GM23248 (cell line): ENCODE measurements around the gene LRRC61. TPM values are rescaled to one million over a fixed set of nuclear protein-coding genes. Genes with fewer than 3 reads are reported as not detected.

Experiments
- DNase-seq: peaks from one replicate; pipeline ENCODE4 v3.0.0-alpha.2; 2015
- H2AFZ ChIP-seq: fragments of 200-600 bp; sonication (generic); 2 replicates; pipeline ENCODE4 v1.6.1; 2016; ENCODE audit warnings: antibody characterized with exemption
- H3F3A ChIP-seq: fragments of 200-600 bp; sonication (generic); 2 replicates; pipeline ENCODE4 v1.6.1; 2016; ENCODE audit warnings: mild to moderate bottlenecking, antibody characterized with exemption, mixed run types; ENCODE audit not compliant: insufficient read depth
- H3K27ac ChIP-seq: fragments of 200-600 bp; sonication (generic); 2 replicates; pipeline ENCODE4 v1.5.1; 2016; ENCODE audit warnings: mild to moderate bottlenecking
- H3K27me3 ChIP-seq: fragments of 200-600 bp; sonication (generic); replicated peaks from 2 replicates; pipeline ENCODE4 v1.6.1; 2016; ENCODE audit warnings: mild to moderate bottlenecking; ENCODE audit not compliant: insufficient read depth
- H3K36me3 ChIP-seq: fragments of 200-600 bp; sonication (generic); 2 replicates; pipeline ENCODE4 v1.6.1; 2016; ENCODE audit warnings: low read depth, mild to moderate bottlenecking
- H3K4me1 ChIP-seq: fragments of 200-600 bp; sonication (generic); 2 replicates; pipeline ENCODE4 v1.6.1; 2016; ENCODE audit warnings: mild to moderate bottlenecking; ENCODE audit not compliant: insufficient read depth
- H3K4me2 ChIP-seq: fragments of 200-600 bp; sonication (generic); one replicate; pipeline ENCODE4 v1.6.1; 2016; ENCODE audit warnings: mild to moderate bottlenecking; ENCODE audit not compliant: unreplicated experiment
- H3K4me3 ChIP-seq: fragments of 200-600 bp; sonication (generic); 2 replicates; pipeline ENCODE4 v1.5.1; 2016; ENCODE audit warnings: mild to moderate bottlenecking
- H3K79me2 ChIP-seq: fragments of 200-600 bp; sonication (generic); 2 replicates; pipeline ENCODE4 v1.6.1; 2016; ENCODE audit warnings: mild to moderate bottlenecking; ENCODE audit not compliant: insufficient read depth
- H3K9ac ChIP-seq: fragments of 200-600 bp; sonication (generic); 2 replicates; pipeline ENCODE4 v1.6.1; 2016; ENCODE audit warnings: mild to moderate bottlenecking
- H3K9me2 ChIP-seq: fragments of 200-600 bp; sonication (generic); 2 replicates; pipeline ENCODE4 v1.6.1; 2016; ENCODE audit warnings: mixed run types, mild to moderate bottlenecking, moderate library complexity; ENCODE audit not compliant: insufficient read depth
- H3K9me3 ChIP-seq: fragments of 200-600 bp; sonication (generic); one replicate; pipeline ENCODE4 v1.6.1; 2017; ENCODE audit warnings: low read depth
- H4K20me1 ChIP-seq: fragments of 200-600 bp; sonication (generic); 2 replicates; pipeline ENCODE4 v1.6.0; 2016; ENCODE audit not compliant: insufficient read depth
- EZH2 ChIP-seq: fragments of 200-600 bp; sonication (generic); IDR thresholded peaks from 2 replicates; pipeline ENCODE4 v1.6.1; 2018; ENCODE audit warnings: antibody characterized with exemption, mild to moderate bottlenecking; ENCODE audit not compliant: insufficient read depth, poor library complexity, severe bottlenecking
- EZH2phosphoT487 ChIP-seq: fragments of 200-600 bp; sonication (generic); IDR thresholded peaks from 2 replicates; pipeline ENCODE4 v1.6.1; 2018; ENCODE audit warnings: antibody characterized with exemption, moderate library complexity, mild to moderate bottlenecking, low read depth; ENCODE audit not compliant: insufficient read depth
- WGBS, 2 experiments: methylation state at CpG; one replicate each; pipeline ENCODE4 v1.1.6; 2015 to 2017; ENCODE audit warnings: low lambda C conversion rate in 2 of 2, low coverage in 1 of 2; ENCODE audit errors: missing lambda C conversion rate in 2 of 2; 5-methylcytosine and 5-hydroxymethylcytosine counted together
- in situ Hi-C: fragments of 300-500 bp; cut with MboI; formaldehyde crosslinking; loops from 2 replicates; pipeline ENCODE4 v1.15.0; 2020
- polyA plus RNA-seq: library from polyadenylated mRNA; unstranded; fragments of >200 nt; fragmentation: Nextera tagmentation; extraction: Ambion mirVana; gene quantifications from 2 replicates; pipeline ENCODE4 v1.2.1, GENCODE V29; 2016
- total RNA-seq: library from RNA; depleted of rRNA; stranded (reverse); fragments of >200 nt; shearing (Covaris generic); gene quantifications from 2 replicates; pipeline ENCODE4 v1.2.3, GENCODE V29; 2014

LRRC61 gene
- total and polyA plus RNA-seq, 2 experiments from 2014 or later, result not detected

DNA sequence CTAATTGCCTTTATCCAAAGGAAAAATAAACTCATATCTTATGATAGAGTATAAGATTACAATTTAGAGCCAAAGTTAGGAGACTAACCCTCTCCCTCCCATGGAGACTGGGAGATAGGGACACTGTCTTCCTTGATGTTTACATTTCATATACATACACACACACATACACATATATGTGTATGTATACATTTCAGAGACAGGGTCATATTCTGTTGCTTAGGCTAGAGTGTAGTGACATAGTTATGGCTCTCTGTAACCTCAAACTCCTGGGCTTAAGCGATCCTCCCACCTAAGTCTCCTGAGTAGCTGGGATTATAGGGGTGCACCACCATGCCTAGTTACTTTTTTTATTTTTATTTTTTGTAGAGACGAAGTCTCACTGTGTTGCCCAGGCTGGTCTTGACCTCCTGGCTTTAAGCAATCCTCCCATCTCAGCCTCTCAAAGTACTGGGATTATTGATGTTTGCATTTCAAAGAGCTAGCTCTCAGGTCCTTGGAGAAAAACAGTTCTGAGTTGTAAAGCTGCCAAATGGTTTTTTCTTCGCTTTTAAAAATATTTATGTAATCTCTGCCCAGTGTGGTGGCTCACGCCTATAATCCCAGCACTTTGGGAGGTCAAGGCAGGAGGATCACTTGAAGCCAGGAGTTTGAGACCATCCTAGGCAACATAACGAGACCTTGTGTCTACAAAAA lies 37.4 kb downstream of the LRRC61 start:
- H4K20me1 ChIP-seq, result no peaks in the 10 kb centered on the region
- H3F3A ChIP-seq, result no peaks in the 10 kb centered on the region
- no peak for DNase-seq
- H3K4me3 ChIP-seq, result no peak overlapping the region
- TF ChIP-seq EZH2 (no peak), EZH2phosphoT487 (no peak)
- H3K9ac ChIP-seq, result no peak overlapping the region
- WGBS, 2 experiments, result 69 to 74% methylated on average over 5 of the region's 5 CpGs
- H3K27ac ChIP-seq, result no peak overlapping the region
- no peaks in the 10 kb centered on the region for H3K79me2 ChIP-seq
- no peaks in the 10 kb centered on the region for H3K27me3 ChIP-seq
- no peaks in the 10 kb centered on the region for H3K4me1 ChIP-seq
- no peaks in the 10 kb centered on the region for H3K9me3 ChIP-seq
- in situ Hi-C loops, result no loop called here
- no peak overlapping the region for H2AFZ ChIP-seq
- no peaks in the 10 kb centered on the region for H3K36me3 ChIP-seq
- H3K9me2 ChIP-seq, result no peaks in the 10 kb centered on the region
- H3K4me2 ChIP-seq, result no peak overlapping the region

DNA sequence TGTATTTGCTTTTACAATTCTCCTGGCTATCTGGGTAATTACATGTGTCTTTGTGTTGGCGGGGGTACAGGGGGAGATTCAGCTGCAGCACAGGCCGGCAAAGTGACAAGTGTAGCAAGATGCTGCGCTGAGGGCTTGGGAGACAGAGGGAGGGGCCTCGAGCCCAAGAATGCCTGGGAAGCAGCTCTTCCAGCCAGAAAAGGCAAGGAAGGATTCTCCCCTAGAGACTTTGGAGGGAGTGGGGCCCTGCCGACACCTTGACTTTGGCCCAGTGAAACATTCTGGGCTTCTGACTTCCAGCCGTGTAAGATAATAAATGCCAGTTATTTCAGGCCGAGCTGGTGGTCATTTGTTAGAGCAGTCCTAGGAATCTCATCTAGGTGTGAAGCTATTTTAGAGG lies 38.2 kb downstream of the LRRC61 start:
- Histone ChIP-seq H3K9me2 (no peaks in the 10 kb centered on the region), H3K4me3 (no peak overlapping the region), H3K27ac (no peak overlapping the region), H2AFZ (no peak overlapping the region), H3F3A (no peaks in the 10 kb centered on the region), H3K9ac (no peak overlapping the region), H3K4me1 (no peaks in the 10 kb centered on the region), H3K4me2 (no peak overlapping the region), H3K9me3 (no peaks in the 10 kb centered on the region), H3K79me2 (no peaks in the 10 kb centered on the region), H4K20me1 (no peaks in the 10 kb centered on the region), H3K36me3 (no peaks in the 10 kb centered on the region), H3K27me3 (no peaks in the 10 kb centered on the region)
- no peak for DNase-seq
- TF ChIP-seq EZH2phosphoT487, result no peak
- TF ChIP-seq EZH2, result no peak
- in situ Hi-C loops, result no loop called here
- WGBS, 2 experiments, result 60 to 63% methylated on average over 7 of the region's 7 CpGs

DNA sequence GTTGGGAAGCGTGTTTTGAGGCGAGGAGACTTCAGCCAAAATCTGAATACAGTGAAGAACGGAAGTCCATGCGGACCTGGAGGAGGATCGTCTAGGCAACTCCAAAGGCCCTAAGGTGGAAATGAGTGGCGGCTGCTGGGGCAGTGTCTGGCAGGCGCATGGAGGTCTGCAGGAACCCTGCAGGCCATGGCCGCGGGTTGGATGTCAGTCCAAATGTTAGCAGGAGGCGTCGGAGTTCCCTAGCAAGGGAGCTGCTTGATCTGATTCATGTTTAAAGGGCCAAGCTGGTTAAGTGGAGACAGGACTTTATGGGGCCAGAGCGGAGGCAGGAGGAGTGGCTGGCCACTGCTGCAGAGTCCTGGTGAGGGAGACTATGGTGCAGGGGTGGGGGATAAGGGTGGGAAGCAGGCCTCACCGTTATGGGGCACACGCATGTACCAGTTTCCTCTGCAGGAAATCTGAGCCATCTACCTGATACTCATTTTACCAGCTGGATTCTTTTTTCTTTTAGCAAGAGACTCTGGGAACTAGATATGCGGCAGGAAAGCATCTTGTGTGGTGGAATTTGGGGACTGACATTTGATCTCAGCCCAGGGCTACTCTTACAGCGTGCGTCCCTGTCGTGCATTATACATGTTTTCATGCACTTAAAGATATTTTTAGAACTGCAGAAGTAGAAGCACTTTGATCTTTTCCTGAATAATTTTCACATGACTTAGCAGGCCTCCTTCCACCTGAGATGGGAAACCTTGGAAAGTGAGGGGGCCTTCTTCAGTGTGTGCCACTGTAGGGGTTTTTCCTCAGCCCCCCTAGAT lies 38.9 kb downstream of the LRRC61 start:
- Histone ChIP-seq H3K9ac (no peak overlapping the region), H3K79me2 (no peaks in the 10 kb centered on the region), H4K20me1 (no peaks in the 10 kb centered on the region), H3K9me2 (no peaks in the 10 kb centered on the region), H3F3A (no peaks in the 10 kb centered on the region), H3K4me2 (no peak overlapping the region), H2AFZ (no peak overlapping the region), H3K9me3 (no peaks in the 10 kb centered on the region), H3K4me1 (no peaks in the 10 kb centered on the region), H3K4me3 (no peak overlapping the region), H3K27ac (no peak overlapping the region), H3K27me3 (no peaks in the 10 kb centered on the region), H3K36me3 (no peaks in the 10 kb centered on the region)
- whole genome bisulfite sequencing, 2 experiments, result 70 to 76% methylated on average over 16 to 18 of the region's 18 CpGs
- in situ Hi-C loops, result no loop called here
- TF ChIP-seq EZH2 (no peak), EZH2phosphoT487 (no peak)
- DNase-seq, result no peak

DNA sequence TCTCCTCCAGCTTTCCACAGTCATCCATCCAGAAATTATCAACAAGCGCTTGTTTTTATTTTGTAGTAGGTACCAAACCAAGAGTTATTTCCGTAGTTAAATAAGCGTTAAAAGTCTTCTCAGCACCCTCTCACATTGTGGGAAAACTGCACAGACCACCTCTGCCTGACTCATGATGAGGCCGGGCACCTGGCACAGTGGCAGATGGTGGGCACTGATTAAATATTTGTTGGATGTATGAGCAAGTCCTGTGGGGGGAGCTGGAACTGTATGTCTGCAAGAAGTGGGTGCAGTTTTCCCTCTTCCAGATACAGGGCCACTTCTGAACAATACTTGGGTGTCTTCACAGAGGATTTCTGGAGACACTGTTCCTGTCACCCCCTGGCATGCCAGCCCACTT lies 40.2 kb downstream of the LRRC61 start:
- no peaks in the 10 kb centered on the region for H3K36me3 ChIP-seq
- TF ChIP-seq EZH2phosphoT487 (no peak), EZH2 (no peak)
- no peaks in the 10 kb centered on the region for H3K79me2 ChIP-seq
- DNase-seq, result no peak
- H3K4me3 ChIP-seq, result no peak overlapping the region
- H3K27me3 ChIP-seq, result no peaks in the 10 kb centered on the region
- H3K4me2 ChIP-seq, result no peak overlapping the region
- no peaks in the 10 kb centered on the region for H3K9me2 ChIP-seq
- 0 out of 2 replicates have a peak, but pooled peaks cover 4% of the 10 kb centered on the region for H3K4me1 ChIP-seq
- H2AFZ ChIP-seq, result no peak overlapping the region
- H3F3A ChIP-seq, result 0 out of 2 replicates have a peak, but pooled peaks cover 6% of the 10 kb centered on the region
- no peak overlapping the region for H3K9ac ChIP-seq
- H3K27ac ChIP-seq, result no peak overlapping the region
- in situ Hi-C loops, result no loop called here
- no peaks in the 10 kb centered on the region for H4K20me1 ChIP-seq
- 80 to 84% methylated on average over 4 of the region's 4 CpGs for WGBS, 2 experiments
- H3K9me3 ChIP-seq, result no peaks in the 10 kb centered on the region
